ENCODE measurements around the gene ABCD1. TPM values are rescaled to one million over a fixed set of nuclear protein-coding genes. Genes with fewer than 3 reads are reported as not detected.

ABCD1 gene
- total RNA-seq, 1 donor from 2014 or later, result 27.2 TPM

- no peaks in the 10 kb centered on the region for H3K4me1 ChIP-seq (ENCODE audit: insufficient read depth, low read length)
- no peaks in the 10 kb centered on the region for H3K79me2 ChIP-seq (ENCODE audit: insufficient read depth, low read length)
- H3K36me3 Mint-ChIP-seq (ENCODE audit: low read depth, unreplicated experiment), result peaks cover 1% of the 10 kb centered on the region
- no peaks in the 10 kb centered on the region for H3K36me3 ChIP-seq (ENCODE audit: insufficient read depth, low read length)
- TF ChIP-seq, protein P1, sequence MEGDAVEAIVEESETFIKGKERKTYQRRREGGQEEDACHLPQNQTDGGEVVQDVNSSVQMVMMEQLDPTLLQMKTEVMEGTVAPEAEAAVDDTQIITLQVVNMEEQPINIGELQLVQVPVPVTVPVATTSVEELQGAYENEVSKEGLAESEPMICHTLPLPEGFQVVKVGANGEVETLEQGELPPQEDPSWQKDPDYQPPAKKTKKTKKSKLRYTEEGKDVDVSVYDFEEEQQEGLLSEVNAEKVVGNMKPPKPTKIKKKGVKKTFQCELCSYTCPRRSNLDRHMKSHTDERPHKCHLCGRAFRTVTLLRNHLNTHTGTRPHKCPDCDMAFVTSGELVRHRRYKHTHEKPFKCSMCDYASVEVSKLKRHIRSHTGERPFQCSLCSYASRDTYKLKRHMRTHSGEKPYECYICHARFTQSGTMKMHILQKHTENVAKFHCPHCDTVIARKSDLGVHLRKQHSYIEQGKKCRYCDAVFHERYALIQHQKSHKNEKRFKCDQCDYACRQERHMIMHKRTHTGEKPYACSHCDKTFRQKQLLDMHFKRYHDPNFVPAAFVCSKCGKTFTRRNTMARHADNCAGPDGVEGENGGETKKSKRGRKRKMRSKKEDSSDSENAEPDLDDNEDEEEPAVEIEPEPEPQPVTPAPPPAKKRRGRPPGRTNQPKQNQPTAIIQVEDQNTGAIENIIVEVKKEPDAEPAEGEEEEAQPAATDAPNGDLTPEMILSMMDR (IDR thresholded peaks at IDR 0.05; ENCODE audit: insufficient read depth, low read depth, low read length), result no peak
- TF ChIP-seq EZH2 (IDR thresholded peaks at IDR 0.05; ENCODE audit: insufficient read depth, low read length), result no peak
- H3K9ac ChIP-seq (ENCODE audit: low read length), result no peak overlapping the region
- H3K4me3 ChIP-seq (ENCODE audit: insufficient read depth, low read depth, low read length), result no peak overlapping the region
- no peak overlapping the region for H3K27ac ChIP-seq (ENCODE audit: low read depth, low read length)
- H3K27ac Mint-ChIP-seq (ENCODE audit: unreplicated experiment), result no peak overlapping the region
- FAIRE-seq (no peak), DNase-seq (ENCODE audit: low read depth) (no peak)
- H3K27me3 ChIP-seq (ENCODE audit: insufficient read depth, low read length), result no peaks in the 10 kb centered on the region
- H3K9me3 ChIP-seq (ENCODE audit: insufficient read depth, low read depth, low read length), result no peaks in the 10 kb centered on the region
- no peaks in the 10 kb centered on the region for H3K9me3 Mint-ChIP-seq (ENCODE audit: unreplicated experiment)
- H3K4me3 Mint-ChIP-seq (ENCODE audit: unreplicated experiment), result no peak overlapping the region
- H4K20me1 ChIP-seq (ENCODE audit: insufficient read depth, low read length), result peaks cover 4% of the 10 kb centered on the region
- H3K4me2 ChIP-seq (ENCODE audit: low read length), result no peak overlapping the region
- no peaks in the 10 kb centered on the region for H3K27me3 Mint-ChIP-seq (ENCODE audit: low read depth, unreplicated experiment)
- H2AFZ ChIP-seq (ENCODE audit: low read depth, low read length), result no peak overlapping the region
- H3K4me1 Mint-ChIP-seq (ENCODE audit: low read depth, unreplicated experiment), result no peaks in the 10 kb centered on the region
Measured at GRCh38 chrX:153738056-153738605, 13.5 kb downstream of the ABCD1 start.

GRCh38 chrX:153739754-153740486 lies 15.3 kb downstream of the ABCD1 start:
- no peaks in the 10 kb centered on the region for H3K36me3 ChIP-seq (ENCODE audit: insufficient read depth, low read length)
- TF ChIP-seq, protein P1 (IDR thresholded peaks at IDR 0.05; ENCODE audit: insufficient read depth, low read depth, low read length), result no peak
- TF ChIP-seq EZH2 (IDR thresholded peaks at IDR 0.05; ENCODE audit: insufficient read depth, low read length), result no peak
- FAIRE-seq, result no peak
- peaks cover 3% of the 10 kb centered on the region for H4K20me1 ChIP-seq (ENCODE audit: insufficient read depth, low read length)
- H3K27me3 ChIP-seq (ENCODE audit: insufficient read depth, low read length), result no peaks in the 10 kb centered on the region
- no peak overlapping the region for H3K4me2 ChIP-seq (ENCODE audit: low read length)
- no peak overlapping the region for H3K27ac Mint-ChIP-seq (ENCODE audit: unreplicated experiment)
- no peaks in the 10 kb centered on the region for H3K79me2 ChIP-seq (ENCODE audit: insufficient read depth, low read length)
- H3K27ac ChIP-seq (ENCODE audit: low read depth, low read length), result no peak overlapping the region
- H3K9me3 ChIP-seq (ENCODE audit: insufficient read depth, low read depth, low read length), result no peaks in the 10 kb centered on the region
- H3K9me3 Mint-ChIP-seq (ENCODE audit: unreplicated experiment), result no peaks in the 10 kb centered on the region
- no peaks in the 10 kb centered on the region for H3K4me1 ChIP-seq (ENCODE audit: insufficient read depth, low read length)
- DNase-seq (ENCODE audit: low read depth), result no peak
- no peaks in the 10 kb centered on the region for H3K4me1 Mint-ChIP-seq (ENCODE audit: low read depth, unreplicated experiment)
- no peak overlapping the region for H3K4me3 ChIP-seq (ENCODE audit: insufficient read depth, low read depth, low read length)
- H3K9ac ChIP-seq (ENCODE audit: low read length), result no peak overlapping the region
- no peak overlapping the region for H3K4me3 Mint-ChIP-seq (ENCODE audit: unreplicated experiment)
- no peak overlapping the region for H2AFZ ChIP-seq (ENCODE audit: low read depth, low read length)
- peaks cover 1% of the 10 kb centered on the region for H3K36me3 Mint-ChIP-seq (ENCODE audit: low read depth, unreplicated experiment)
- no peaks in the 10 kb centered on the region for H3K27me3 Mint-ChIP-seq (ENCODE audit: low read depth, unreplicated experiment)

All from astrocyte (in vitro differentiated cells and primary cell).